Astrocyte (in vitro differentiated cells and primary cell): ENCODE results near the gene TINCR.

ENCODE experiments used
- CTCF ChIP-seq: IDR thresholded peaks from 2 replicates; pipeline ENCODE4 v1.5.1; 2011; ENCODE audit warnings: low read depth, mild to moderate bottlenecking, inconsistent platforms, low read length, moderate library complexity; ENCODE audit not compliant: insufficient read depth
- EZH2 ChIP-seq: IDR thresholded peaks from 2 replicates; pipeline ENCODE4 v1.6.1; 2012; ENCODE audit warnings: mild to moderate bottlenecking, low read length, inconsistent platforms; ENCODE audit not compliant: insufficient read depth

- TF ChIP-seq EZH2 (no peak), CTCF (no peak)
Measured at GRCh38 chr19:5594521-5594950, 26.8 kb upstream of the TINCR start.
